Esophagus squamous epithelium (tissue), 4 donors: ENCODE data around the gene LHPP.

Experiments
- POLR2A ChIP-seq, 4 donors: fragments of 450-650 bp; IDR thresholded peaks; one replicate each; pipeline ENCODE4 v1.6.1; 2017; ENCODE audit warnings: antibody characterized with exemption in 4 of 4, mild to moderate bottlenecking in 4 of 4, moderate library complexity in 3 of 4
- TF ChIP-seq, protein P1 (sequence below), 6 experiments: fragments of 450-650 bp in 4 of 6; fragments of 200-600 bp in 2 of 6; sonication (generic) in 2 of 6; IDR thresholded peaks; one replicate each; pipeline ENCODE4 v1.5.1; 2016 to 2019; ENCODE audit warnings: antibody characterized with exemption in 6 of 6, mild to moderate bottlenecking in 4 of 6, moderate library complexity in 4 of 6

- TF ChIP-seq, protein P1, sequence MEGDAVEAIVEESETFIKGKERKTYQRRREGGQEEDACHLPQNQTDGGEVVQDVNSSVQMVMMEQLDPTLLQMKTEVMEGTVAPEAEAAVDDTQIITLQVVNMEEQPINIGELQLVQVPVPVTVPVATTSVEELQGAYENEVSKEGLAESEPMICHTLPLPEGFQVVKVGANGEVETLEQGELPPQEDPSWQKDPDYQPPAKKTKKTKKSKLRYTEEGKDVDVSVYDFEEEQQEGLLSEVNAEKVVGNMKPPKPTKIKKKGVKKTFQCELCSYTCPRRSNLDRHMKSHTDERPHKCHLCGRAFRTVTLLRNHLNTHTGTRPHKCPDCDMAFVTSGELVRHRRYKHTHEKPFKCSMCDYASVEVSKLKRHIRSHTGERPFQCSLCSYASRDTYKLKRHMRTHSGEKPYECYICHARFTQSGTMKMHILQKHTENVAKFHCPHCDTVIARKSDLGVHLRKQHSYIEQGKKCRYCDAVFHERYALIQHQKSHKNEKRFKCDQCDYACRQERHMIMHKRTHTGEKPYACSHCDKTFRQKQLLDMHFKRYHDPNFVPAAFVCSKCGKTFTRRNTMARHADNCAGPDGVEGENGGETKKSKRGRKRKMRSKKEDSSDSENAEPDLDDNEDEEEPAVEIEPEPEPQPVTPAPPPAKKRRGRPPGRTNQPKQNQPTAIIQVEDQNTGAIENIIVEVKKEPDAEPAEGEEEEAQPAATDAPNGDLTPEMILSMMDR (IDR thresholded peaks at IDR 0.05) = no peak
- no peak for TF ChIP-seq POLR2A (IDR thresholded peaks at IDR 0.05)
Measured at GRCh38 chr10:124652701-124653100, 191.1 kb downstream of the LHPP start.
